ENCODE data around the gene STAT5A.
"Not testable (repeated sequence)": the region's sequence is repeated elsewhere in the genome, so short reads cannot be mapped to it uniquely, and the experiment has no call there.

The STAT5A gene

GRCh38 chr17:42299361-42299760, 11.1 kb downstream of the STAT5A start:
- H3K36me3 ChIP-seq (ENCODE audit: control insufficient read depth in 2 of 2, insufficient read depth in 2 of 2, low read length in 2 of 2) = peaks cover 28 to 46% of the 10 kb centered on the region in 2 donors
- not testable (repeated sequence) for H3K4me1 ChIP-seq (ENCODE audit: control insufficient read depth, insufficient read depth, low read length); H3K9me3 ChIP-seq (ENCODE audit: control insufficient read depth in 2 of 2, low read length in 2 of 2); H3K9ac ChIP-seq (ENCODE audit: low read length in 2 of 2); H3K27me3 ChIP-seq (ENCODE audit: control insufficient read depth in 1 of 2, insufficient read depth in 2 of 2, low read length in 2 of 2); H3K4me3 ChIP-seq (ENCODE audit: low read length in 2 of 2); H3K27ac ChIP-seq (ENCODE audit: low read length)

GRCh38 chr17:42299913-42300312, 11.6 kb downstream of the STAT5A start:
- H3K36me3 ChIP-seq (ENCODE audit: control insufficient read depth in 2 of 2, insufficient read depth in 2 of 2, low read length in 2 of 2) = peaks cover 32 to 47% of the 10 kb centered on the region in 2 donors
- H3K9me3 ChIP-seq (ENCODE audit: control insufficient read depth in 2 of 2, low read length in 2 of 2); H3K27me3 ChIP-seq (ENCODE audit: control insufficient read depth in 1 of 2, insufficient read depth in 2 of 2, low read length in 2 of 2); H3K4me3 ChIP-seq (ENCODE audit: low read length in 2 of 2); H3K4me1 ChIP-seq (ENCODE audit: control insufficient read depth, insufficient read depth, low read length); H3K9ac ChIP-seq (ENCODE audit: low read length in 2 of 2); H3K27ac ChIP-seq (ENCODE audit: low read length): not testable (repeated sequence)

GRCh38 chr17:42301022-42301421, 12.7 kb downstream of the STAT5A start:
- no peak overlapping the region for H3K27ac ChIP-seq (ENCODE audit: low read length)
- no peak overlapping the region for H3K9ac ChIP-seq (ENCODE audit: low read length in 2 of 2)
- peaks cover 30 to 41% of the 10 kb centered on the region in 2 donors for H3K36me3 ChIP-seq (ENCODE audit: control insufficient read depth in 2 of 2, insufficient read depth in 2 of 2, low read length in 2 of 2)
- no peaks in the 10 kb centered on the region for H3K27me3 ChIP-seq (ENCODE audit: control insufficient read depth in 1 of 2, insufficient read depth in 2 of 2, low read length in 2 of 2)
- H3K9me3 ChIP-seq (ENCODE audit: control insufficient read depth in 2 of 2, low read length in 2 of 2) = no peaks in the 10 kb centered on the region
- H3K4me3 ChIP-seq (ENCODE audit: low read length in 2 of 2) = no peak overlapping the region
- H3K4me1 ChIP-seq (ENCODE audit: control insufficient read depth, insufficient read depth, low read length) = no peaks in the 10 kb centered on the region

- no peaks in the 10 kb centered on the region for H3K27me3 ChIP-seq (ENCODE audit: control insufficient read depth in 1 of 2, insufficient read depth in 2 of 2, low read length in 2 of 2)
- H3K9ac ChIP-seq (ENCODE audit: low read length in 2 of 2) = no peak overlapping the region
- H3K4me1 ChIP-seq (ENCODE audit: control insufficient read depth, insufficient read depth, low read length) = no peaks in the 10 kb centered on the region
- H3K36me3 ChIP-seq (ENCODE audit: control insufficient read depth in 2 of 2, insufficient read depth in 2 of 2, low read length in 2 of 2) = peaks cover 38 to 47% of the 10 kb centered on the region in 2 donors
- no peaks in the 10 kb centered on the region for H3K9me3 ChIP-seq (ENCODE audit: control insufficient read depth in 2 of 2, low read length in 2 of 2)
- no peak overlapping the region for H3K27ac ChIP-seq (ENCODE audit: low read length)
- H3K4me3 ChIP-seq (ENCODE audit: low read length in 2 of 2) = no peak overlapping the region
Measured at GRCh38 chr17:42303694-42304093, 15.4 kb downstream of the STAT5A start.

- Histone ChIP-seq H3K4me3 (ENCODE audit: low read length in 2 of 2) (no peak overlapping the region), H3K9ac (ENCODE audit: low read length in 2 of 2) (no peak overlapping the region), H3K36me3 (ENCODE audit: control insufficient read depth in 2 of 2, insufficient read depth in 2 of 2, low read length in 2 of 2) (peaks cover 42 to 51% of the 10 kb centered on the region in 2 donors), H3K4me1 (ENCODE audit: control insufficient read depth, insufficient read depth, low read length) (no peaks in the 10 kb centered on the region), H3K9me3 (ENCODE audit: control insufficient read depth in 2 of 2, low read length in 2 of 2) (no peaks in the 10 kb centered on the region), H3K27me3 (ENCODE audit: control insufficient read depth in 1 of 2, insufficient read depth in 2 of 2, low read length in 2 of 2) (no peaks in the 10 kb centered on the region), H3K27ac (ENCODE audit: low read length) (no peak overlapping the region)
Measured at GRCh38 chr17:42304187-42305030, 16.1 kb downstream of the STAT5A start.

GRCh38 chr17:42305031-42305330, 16.7 kb downstream of the STAT5A start:
- H3K9ac ChIP-seq (ENCODE audit: low read length in 2 of 2); H3K27me3 ChIP-seq (ENCODE audit: control insufficient read depth in 1 of 2, insufficient read depth in 2 of 2, low read length in 2 of 2): not testable (repeated sequence)
- peaks cover 44 to 53% of the 10 kb centered on the region in 2 donors for H3K36me3 ChIP-seq (ENCODE audit: control insufficient read depth in 2 of 2, insufficient read depth in 2 of 2, low read length in 2 of 2)

GRCh38 chr17:42305543-42306384, 17.5 kb downstream of the STAT5A start:
- Histone ChIP-seq H3K4me3 (ENCODE audit: low read length in 2 of 2) (no peak overlapping the region), H3K4me1 (ENCODE audit: control insufficient read depth, insufficient read depth, low read length) (peaks cover 13% of the 10 kb centered on the region), H3K36me3 (ENCODE audit: control insufficient read depth in 2 of 2, insufficient read depth in 2 of 2, low read length in 2 of 2) (peaks cover 49 to 55% of the 10 kb centered on the region in 2 donors), H3K27ac (ENCODE audit: low read length) (no peak overlapping the region), H3K27me3 (ENCODE audit: control insufficient read depth in 1 of 2, insufficient read depth in 2 of 2, low read length in 2 of 2) (no peaks in the 10 kb centered on the region), H3K9ac (ENCODE audit: low read length in 2 of 2) (no peak overlapping the region), H3K9me3 (ENCODE audit: control insufficient read depth in 2 of 2, low read length in 2 of 2) (no peaks in the 10 kb centered on the region)

More at GRCh38 chr17:42305031-42305330, 16.7 kb downstream of the STAT5A start:
- not testable (repeated sequence) for H3K27ac ChIP-seq (ENCODE audit: low read length); H3K4me1 ChIP-seq (ENCODE audit: control insufficient read depth, insufficient read depth, low read length); H3K4me3 ChIP-seq (ENCODE audit: low read length in 2 of 2); H3K9me3 ChIP-seq (ENCODE audit: control insufficient read depth in 2 of 2, low read length in 2 of 2)

- H3K27me3 ChIP-seq (ENCODE audit: control insufficient read depth in 1 of 2, insufficient read depth in 2 of 2, low read length in 2 of 2) = no peaks in the 10 kb centered on the region
- H3K9ac ChIP-seq (ENCODE audit: low read length in 2 of 2) = no peak overlapping the region
- peaks cover 18% of the 10 kb centered on the region for H3K4me1 ChIP-seq (ENCODE audit: control insufficient read depth, insufficient read depth, low read length)
- H3K4me3 ChIP-seq (ENCODE audit: low read length in 2 of 2) = no peak overlapping the region
- no peak overlapping the region for H3K27ac ChIP-seq (ENCODE audit: low read length)
- H3K36me3 ChIP-seq (ENCODE audit: control insufficient read depth in 2 of 2, insufficient read depth in 2 of 2, low read length in 2 of 2) = peaks cover 46 to 51% of the 10 kb centered on the region in 2 donors
- no peaks in the 10 kb centered on the region for H3K9me3 ChIP-seq (ENCODE audit: control insufficient read depth in 2 of 2, low read length in 2 of 2)
Measured at GRCh38 chr17:42306385-42306667, 18.0 kb downstream of the STAT5A start.

- peaks cover 36 to 40% of the 10 kb centered on the region in 2 donors for H3K36me3 ChIP-seq (ENCODE audit: control insufficient read depth in 2 of 2, insufficient read depth in 2 of 2, low read length in 2 of 2)
- H3K27me3 ChIP-seq (ENCODE audit: control insufficient read depth in 1 of 2, insufficient read depth in 2 of 2, low read length in 2 of 2) = no peaks in the 10 kb centered on the region
- peaks cover 29% of the 10 kb centered on the region for H3K4me1 ChIP-seq (ENCODE audit: control insufficient read depth, insufficient read depth, low read length)
- H3K9ac ChIP-seq (ENCODE audit: low read length in 2 of 2) = no peak overlapping the region
- H3K27ac ChIP-seq (ENCODE audit: low read length) = peak overlapping the region; percentile 24
- H3K4me3 ChIP-seq (ENCODE audit: low read length in 2 of 2) = no peak overlapping the region
- H3K9me3 ChIP-seq (ENCODE audit: control insufficient read depth in 2 of 2, low read length in 2 of 2) = no peaks in the 10 kb centered on the region
Measured at GRCh38 chr17:42307362-42307927, 19.1 kb downstream of the STAT5A start.

- Histone ChIP-seq H3K36me3 (ENCODE audit: control insufficient read depth in 2 of 2, insufficient read depth in 2 of 2, low read length in 2 of 2) (peaks cover 36 to 38% of the 10 kb centered on the region in 2 donors), H3K9ac (ENCODE audit: low read length in 2 of 2) (no peak overlapping the region), H3K27me3 (ENCODE audit: control insufficient read depth in 1 of 2, insufficient read depth in 2 of 2, low read length in 2 of 2) (no peaks in the 10 kb centered on the region), H3K4me3 (ENCODE audit: low read length in 2 of 2) (no peak overlapping the region), H3K27ac (ENCODE audit: low read length) (peak overlapping the region; percentile 98), H3K9me3 (ENCODE audit: control insufficient read depth in 2 of 2, low read length in 2 of 2) (no peaks in the 10 kb centered on the region), H3K4me1 (ENCODE audit: control insufficient read depth, insufficient read depth, low read length) (peaks cover 35% of the 10 kb centered on the region)
Measured at GRCh38 chr17:42308446-42308845, 20.1 kb downstream of the STAT5A start.
